Measurements from ENCODE around the gene LCNL1.

- TF ChIP-seq CTCF (IDR thresholded peaks at IDR 0.05; ENCODE audit: poor library complexity) (no peak), EZH2phosphoT487 (IDR thresholded peaks at IDR 0.05; ENCODE audit: low read depth, severe bottlenecking, unreplicated experiment) (no peak), EZH2 (IDR thresholded peaks at IDR 0.05; ENCODE audit: borderline replicate concordance) (no peak)
Measured at GRCh38 chr9:137002646-137003041, 19.9 kb downstream of the LCNL1 start.

Data from hepatocyte (in vitro differentiated cells).